WTC11 (cell line): ENCODE measurements around the gene STPG2. TPM values are rescaled to one million over a fixed set of nuclear protein-coding genes. Genes with fewer than 3 reads are reported as not detected.
A peak's percentile ranks its signal among the peaks of the same experiment; 100 is the strongest.

Experiments used
- ATAC-seq: fragments of 200-7000 bp; cut with Tn5 transposase; 2 replicates; pipeline ENCODE4 v1.10.0; 2021; ENCODE audit warnings: mild to moderate bottlenecking, moderate library complexity
- CTCF ChIA-PET: fragments of 300-600 bp; sonication (Branson Sonifier 250); formaldehyde crosslinking; loops from one replicate; lab custom pipeline; 2021; ENCODE audit warnings: antibody characterized with exemption; lab: Charles Lee
- POLR2A ChIA-PET: fragments of 350-600 bp; sonication (Branson Sonifier 250); formaldehyde crosslinking; loops from one replicate; lab custom pipeline; 2021; ENCODE audit warnings: antibody characterized with exemption; lab: Charles Lee
- DNase-seq: peaks from one replicate; pipeline ENCODE4 v3.0.0; 2021; ENCODE audit warnings: low spot score
- H3K27ac Mint-ChIP-seq: 2 replicates; pipeline ENCODE4 v1.8.0; 2021; ENCODE audit warnings: mixed read lengths
- H3K27me3 Mint-ChIP-seq: 2 replicates; pipeline ENCODE4 v1.8.0; 2021; ENCODE audit warnings: low read depth, mild to moderate bottlenecking, moderate library complexity, mixed read lengths
- H3K36me3 Mint-ChIP-seq: 2 replicates; pipeline ENCODE4 v1.8.0; 2021; ENCODE audit warnings: mixed read lengths
- H3K4me1 Mint-ChIP-seq: 2 replicates; pipeline ENCODE4 v1.8.0; 2022; ENCODE audit warnings: mixed read lengths
- H3K4me3 Mint-ChIP-seq: 2 replicates; pipeline ENCODE4 v1.8.0; 2021; ENCODE audit warnings: mild to moderate bottlenecking, moderate library complexity, mixed read lengths
- H3K9me3 Mint-ChIP-seq: 2 replicates; pipeline ENCODE4 v1.8.0; 2021; ENCODE audit warnings: mixed read lengths
- ATF1 ChIP-seq: sonication (generic); formaldehyde crosslinking; IDR thresholded peaks from 2 replicates; pipeline ENCODE4 v1.8.1; 2023; ENCODE audit warnings: mild to moderate bottlenecking, moderate library complexity, missing genetic modification reagents
- ATF2 ChIP-seq: sonication (generic); formaldehyde crosslinking; IDR thresholded peaks from 2 replicates; pipeline ENCODE4 v1.8.1; 2022; ENCODE audit warnings: low read depth, missing genetic modification reagents, borderline replicate concordance
- CBFB ChIP-seq: sonication (generic); formaldehyde crosslinking; IDR thresholded peaks from 2 replicates; pipeline ENCODE4 v1.8.1; 2022; ENCODE audit warnings: mild to moderate bottlenecking, low read depth, missing genetic modification reagents
- CDX4 ChIP-seq: fragments of 250-450 bp; sonication (Bioruptor Pico); IDR thresholded peaks from 2 replicates; pipeline ENCODE4 v1.9.0; 2021; ENCODE audit warnings: moderate library complexity, mild to moderate bottlenecking, inconsistent platforms, borderline replicate concordance
- CTCF ChIP-seq: fragments of 200-600 bp; IDR thresholded peaks from 2 replicates; pipeline ENCODE4 v1.8.0; 2022; ENCODE audit warnings: antibody characterized with exemption
- ERG ChIP-seq: fragments of 250-450 bp; sonication (Bioruptor Pico); IDR thresholded peaks from 2 replicates; pipeline ENCODE4 v1.8.0; 2021; ENCODE audit warnings: mild to moderate bottlenecking
- FOXK1 ChIP-seq: sonication (generic); formaldehyde crosslinking; IDR thresholded peaks from 2 replicates; pipeline ENCODE4 v1.8.0; 2022; ENCODE audit warnings: mild to moderate bottlenecking, moderate library complexity, missing genetic modification reagents
- FOXP4 ChIP-seq: sonication (generic); formaldehyde crosslinking; IDR thresholded peaks from 2 replicates; pipeline ENCODE4 v1.8.0; 2022; ENCODE audit warnings: mild to moderate bottlenecking, missing genetic modification reagents
- GABPB1 ChIP-seq: sonication (generic); formaldehyde crosslinking; IDR thresholded peaks from 2 replicates; pipeline ENCODE4 v1.8.1; 2023; ENCODE audit warnings: mild to moderate bottlenecking, missing genetic modification reagents
- GRHL2 ChIP-seq: fragments of 250-450 bp; sonication (Bioruptor Pico); IDR thresholded peaks from 2 replicates; pipeline ENCODE4 v1.8.0; 2022; ENCODE audit warnings: mild to moderate bottlenecking, moderate library complexity; ENCODE audit not compliant: insufficient replicate concordance, severe bottlenecking
- MAX ChIP-seq: sonication (generic); formaldehyde crosslinking; IDR thresholded peaks from 2 replicates; pipeline ENCODE4 v1.8.0; 2022; ENCODE audit warnings: mild to moderate bottlenecking, missing genetic modification reagents
- NR1H2 ChIP-seq: sonication (generic); formaldehyde crosslinking; IDR thresholded peaks from 2 replicates; pipeline ENCODE4 v1.9.0; 2021; ENCODE audit warnings: mild to moderate bottlenecking, moderate library complexity, missing genetic modification reagents
- NR3C1 ChIP-seq: sonication (generic); formaldehyde crosslinking; conservative IDR thresholded peaks from 2 replicates; pipeline ENCODE4 v1.8.1; 2023; ENCODE audit warnings: low read depth, mild to moderate bottlenecking, missing genetic modification reagents
- RORB ChIP-seq: fragments of 250-450 bp; sonication (Bioruptor Pico); IDR thresholded peaks from 2 replicates; pipeline ENCODE4 v1.9.0; 2021; ENCODE audit warnings: mild to moderate bottlenecking
- SMAD3 ChIP-seq: sonication (generic); formaldehyde crosslinking; IDR thresholded peaks from 2 replicates; pipeline ENCODE4 v1.8.0; 2022; ENCODE audit warnings: missing genetic modification reagents, mild to moderate bottlenecking, borderline replicate concordance
- SOX15 ChIP-seq: fragments of 250-450 bp; sonication (Bioruptor Pico); IDR thresholded peaks from 2 replicates; pipeline ENCODE4 v1.9.0; 2021; ENCODE audit warnings: mild to moderate bottlenecking
- USF1 ChIP-seq: sonication (generic); formaldehyde crosslinking; IDR thresholded peaks from 2 replicates; pipeline ENCODE4 v1.8.0; 2022; ENCODE audit warnings: mild to moderate bottlenecking, missing genetic modification reagents
- USF2 ChIP-seq: sonication (generic); formaldehyde crosslinking; IDR thresholded peaks from 2 replicates; pipeline ENCODE4 v1.8.1; 2023; ENCODE audit warnings: mild to moderate bottlenecking, missing genetic modification reagents, moderate library complexity
- ZMAT4 ChIP-seq: fragments of 250-450 bp; sonication (Bioruptor Pico); IDR thresholded peaks from 2 replicates; pipeline ENCODE4 v1.9.0; 2021; ENCODE audit warnings: mild to moderate bottlenecking
- ZNF281 ChIP-seq: sonication (generic); formaldehyde crosslinking; IDR thresholded peaks from 2 replicates; pipeline ENCODE4 v1.8.0; 2023; ENCODE audit warnings: mild to moderate bottlenecking, missing genetic modification reagents
- ZNF317 ChIP-seq: sonication (generic); formaldehyde crosslinking; IDR thresholded peaks from 2 replicates; pipeline ENCODE4 v1.8.1; 2023; ENCODE audit warnings: low read depth, mild to moderate bottlenecking, moderate library complexity, missing genetic modification reagents, borderline replicate concordance
- ZNF396 ChIP-seq: fragments of 250-450 bp; sonication (Bioruptor Pico); IDR thresholded peaks from 2 replicates; pipeline ENCODE4 v1.8.0; 2021; ENCODE audit warnings: mild to moderate bottlenecking, moderate library complexity, borderline replicate concordance
- total RNA-seq: library from RNA; stranded (reverse); gene quantifications from 3 replicates; pipeline ENCODE4 v1.2.3, GENCODE V29; 2021

Gene STPG2
- total RNA-seq, 1 experiment from 2014 or later = 0.17 TPM

- POLR2A ChIA-PET = no interaction called here
- ATAC-seq = peak; percentile 94
- Mint-ChIP-seq H3K36me3 (0 out of 2 replicates have a peak, but pooled peaks cover 4% of the 10 kb centered on the region), H3K27me3 (no peaks in the 10 kb centered on the region), H3K4me1 (peaks cover 30% of the 10 kb centered on the region), H3K4me3 (no peak overlapping the region), H3K9me3 (peaks cover 10% of the 10 kb centered on the region; the same call in 1 of the 2 replicates), H3K27ac (peak overlapping the region; percentile 87)
- CTCF ChIA-PET = no interaction called here
- DNase-seq = no peak
- no peak for TF ChIP-seq SMAD3 (CRISPR knock-in tag)
- TF ChIP-seq ZMAT4 = no peak
- no peak for TF ChIP-seq ZNF281
- no peak for TF ChIP-seq CTCF
- TF ChIP-seq ZNF396 (CRISPR knock-in tag) = no peak
- no peak for TF ChIP-seq ZNF317 (CRISPR knock-in tag)
- no peak for TF ChIP-seq FOXK1
Measured at GRCh38 chr4:97845758-97846157, 297.5 kb downstream of the STPG2 start.

GRCh38 chr4:97841512-97841911, 301.8 kb downstream of the STPG2 start:
- no peak overlapping the region for H3K4me3 Mint-ChIP-seq
- peaks cover 10% of the 10 kb centered on the region; the same call in 1 of the 2 replicates for H3K9me3 Mint-ChIP-seq
- ChIA-PET CTCF (no interaction called here), POLR2A (no interaction called here)
- H3K27ac Mint-ChIP-seq = no peak overlapping the region
- peaks cover 19% of the 10 kb centered on the region for H3K4me1 Mint-ChIP-seq
- no peak for DNase-seq
- H3K27me3 Mint-ChIP-seq = no peaks in the 10 kb centered on the region
- no peak for ATAC-seq
- H3K36me3 Mint-ChIP-seq = no peaks in the 10 kb centered on the region
- TF ChIP-seq NR3C1 (CRISPR knock-in tag) (no peak), CBFB (CRISPR knock-in tag) (no peak), GABPB1 (CRISPR knock-in tag) (no peak), NR1H2 (CRISPR knock-in tag) (no peak), ATF1 (no peak), RORB (CRISPR knock-in tag) (no peak), ATF2 (no peak), ERG (CRISPR knock-in tag) (no peak), GRHL2 (CRISPR knock-in tag) (no peak), MAX (CRISPR knock-in tag) (no peak), USF2 (no peak), SOX15 (CRISPR knock-in tag) (no peak), CDX4 (CRISPR knock-in tag) (no peak), USF1 (CRISPR knock-in tag) (no peak), ZMAT4 (no peak), FOXP4 (CRISPR knock-in tag) (no peak)
